ENCODE data around the gene AMOTL1.
"Not testable (repeated sequence)": the region's sequence is repeated elsewhere in the genome, so short reads cannot be mapped to it uniquely, and the experiment has no call there.

The AMOTL1 gene

GRCh38 chr11:94876645-94877442, 108.7 kb downstream of the AMOTL1 start:
- DNase-seq (ENCODE audit: low read depth in 4 of 4, low spot score in 1 of 4): peak; percentile 4 to 62 (median 27)

DNA sequence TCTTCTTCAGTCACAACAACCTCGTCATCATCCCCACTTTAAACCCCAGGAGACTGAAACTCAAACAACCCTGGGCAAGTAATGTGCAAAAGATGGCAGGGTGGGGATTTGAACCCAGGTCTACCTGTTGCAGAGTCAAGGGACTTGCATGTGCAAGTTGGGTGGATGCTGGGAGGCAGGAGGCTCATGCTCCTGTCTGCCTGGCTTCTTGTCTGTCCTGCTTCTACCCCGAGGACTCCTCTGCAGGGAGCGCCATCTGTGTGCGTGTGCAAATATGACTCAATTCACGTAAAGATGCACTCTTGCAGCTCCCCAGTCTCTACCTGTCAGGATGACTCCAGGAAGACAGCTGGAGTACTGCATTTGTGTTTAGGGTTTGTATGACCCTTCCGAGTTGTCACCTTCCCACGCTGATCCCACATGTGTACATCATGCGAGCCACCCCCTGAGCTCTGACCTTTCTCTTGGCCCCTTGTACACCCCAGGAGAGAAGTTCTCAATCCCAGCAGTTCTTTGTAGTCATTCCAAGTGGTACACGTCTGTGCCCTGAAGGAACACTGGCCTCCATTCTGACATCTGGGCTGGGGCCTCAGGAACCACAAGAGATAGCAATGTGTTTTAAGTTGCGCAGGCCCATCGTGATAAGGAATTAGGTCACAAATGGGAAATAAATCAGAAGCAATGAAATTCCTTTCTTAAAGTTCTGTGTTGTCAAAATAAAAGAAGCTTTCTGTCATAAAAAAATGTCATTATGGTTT, 109.5 kb downstream of the AMOTL1 start:
- no peak for DNase-seq (ENCODE audit: low read depth in 4 of 4, low spot score in 1 of 4)

- DNase-seq (ENCODE audit: low read depth in 4 of 4, low spot score in 1 of 4): no peak
Measured at GRCh38 chr11:94879006-94879405, 110.8 kb downstream of the AMOTL1 start.

DNA sequence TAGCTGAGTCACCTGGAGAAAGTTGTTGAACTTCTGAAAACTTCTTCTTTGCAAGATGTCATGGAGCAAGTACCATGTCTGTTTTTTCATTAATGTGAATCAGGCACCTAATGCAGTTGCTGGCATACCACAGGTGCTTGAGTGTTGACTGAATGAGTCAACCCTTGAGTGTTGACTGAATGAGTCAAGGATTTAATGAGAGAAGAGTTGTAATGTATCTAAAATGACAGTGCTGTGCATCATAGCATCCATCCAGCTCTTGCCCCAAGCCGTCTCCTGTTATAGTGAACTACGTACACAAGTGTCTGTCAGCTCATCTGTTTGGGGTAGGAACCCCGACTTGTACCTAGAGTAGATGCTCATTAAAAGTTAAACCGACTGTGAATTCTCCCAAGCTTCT, 112.1 kb downstream of the AMOTL1 start:
- no peak for DNase-seq (ENCODE audit: low read depth in 4 of 4, low spot score in 1 of 4)

GRCh38 chr11:94882931-94883330, 114.8 kb downstream of the AMOTL1 start:
- no peak for DNase-seq (ENCODE audit: low read depth in 4 of 4, low spot score in 1 of 4)

GRCh38 chr11:94883878-94884277, 115.7 kb downstream of the AMOTL1 start:
- DNase-seq (ENCODE audit: low read depth in 4 of 4, low spot score in 1 of 4): no peak

DNA sequence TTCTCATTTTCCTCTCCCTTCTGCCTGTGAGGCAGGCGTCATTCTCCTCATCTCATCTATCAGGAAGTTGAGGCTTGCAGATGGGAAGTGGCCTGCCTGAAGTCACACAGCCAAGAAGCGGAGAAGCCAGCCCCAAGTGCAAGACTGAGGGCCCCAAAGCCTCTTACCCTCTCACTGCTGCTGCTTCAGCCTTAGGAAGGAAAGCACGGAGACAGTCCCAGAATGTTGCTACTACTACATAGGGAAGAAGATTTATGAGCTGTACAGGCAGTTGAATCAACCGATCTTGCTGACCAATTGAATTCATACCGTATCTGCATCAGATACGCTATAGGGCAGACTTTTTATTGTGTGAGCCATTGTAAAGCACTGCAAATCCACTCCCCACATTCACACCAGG, 116.2 kb downstream of the AMOTL1 start:
- no peak for DNase-seq (ENCODE audit: low read depth in 4 of 4, low spot score in 1 of 4)

GRCh38 chr11:94885133-94885532, 117.0 kb downstream of the AMOTL1 start:
- no peak for DNase-seq (ENCODE audit: low read depth in 4 of 4, low spot score in 1 of 4)

- no peak for DNase-seq (ENCODE audit: low read depth in 4 of 4, low spot score in 1 of 4)
Measured at GRCh38 chr11:94885581-94885980, 117.4 kb downstream of the AMOTL1 start.

GRCh38 chr11:94888204-94888603, 120.0 kb downstream of the AMOTL1 start:
- DNase-seq (ENCODE audit: low read depth in 4 of 4, low spot score in 1 of 4): no peak

DNA sequence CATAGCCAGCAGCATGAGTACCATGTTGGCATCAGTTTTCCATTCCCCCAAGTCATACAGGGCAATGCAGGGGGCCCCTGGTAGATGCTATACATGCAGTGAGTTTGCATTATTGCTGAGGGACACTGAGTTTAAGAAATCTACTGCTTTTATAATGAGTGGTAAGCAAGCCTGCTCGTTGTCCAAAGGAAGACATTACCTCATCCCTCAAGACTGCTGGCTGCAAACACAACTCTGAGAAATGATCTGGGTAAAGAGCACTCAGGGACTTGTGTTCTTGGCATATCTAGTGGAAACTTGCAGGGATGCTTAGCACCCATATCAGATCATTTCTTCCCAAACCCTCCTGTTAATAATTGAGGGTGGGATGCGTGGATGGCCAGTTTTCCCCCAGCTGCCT, 127.3 kb downstream of the AMOTL1 start:
- DNase-seq (ENCODE audit: low read depth in 4 of 4, low spot score in 1 of 4): no peak

DNA sequence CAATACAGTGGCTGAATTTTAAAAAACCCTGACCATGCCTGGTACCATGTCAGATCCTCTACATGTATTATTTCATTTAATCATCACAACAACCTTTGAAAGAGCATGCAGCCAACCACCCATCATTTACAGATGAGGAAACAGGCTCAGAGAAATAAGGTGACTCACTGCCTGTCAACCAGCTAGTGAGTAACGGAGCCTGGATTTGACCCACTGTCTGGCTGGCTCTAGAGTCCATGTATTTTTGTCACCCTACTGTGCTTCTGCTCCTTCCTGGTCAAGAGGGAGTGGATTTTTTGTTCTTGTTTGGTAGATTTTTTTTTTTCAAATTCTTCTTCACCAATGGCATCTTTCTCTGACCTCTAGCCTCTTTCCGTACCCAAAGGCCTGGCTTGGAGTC, 127.8 kb downstream of the AMOTL1 start:
- no peak for DNase-seq (ENCODE audit: low read depth in 4 of 4, low spot score in 1 of 4)

DNA sequence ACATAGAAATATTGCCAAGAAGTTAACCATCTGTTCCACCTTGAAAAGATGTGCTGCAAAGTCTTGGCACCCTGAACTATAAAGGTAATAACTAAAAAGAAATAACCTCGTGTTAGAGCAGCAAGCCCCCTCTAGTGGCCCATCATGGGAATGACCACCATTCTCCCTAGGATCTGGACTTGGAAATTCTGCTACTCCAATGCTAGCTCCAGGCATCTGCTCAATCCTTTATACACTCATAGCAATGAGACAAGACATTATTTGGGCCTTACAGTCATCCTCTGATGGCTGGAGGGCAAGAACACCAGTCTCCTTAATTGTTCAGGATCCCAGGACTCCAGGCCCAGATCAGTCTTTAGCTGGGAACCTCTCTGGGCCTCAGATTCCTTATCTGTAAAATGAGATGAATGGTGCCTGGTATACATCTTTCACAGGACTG, 129.2 kb downstream of the AMOTL1 start:
- DNase-seq (ENCODE audit: low read depth in 4 of 4, low spot score in 1 of 4): peak in 3 of 4 experiments; percentile 16 to 27 (median 25)

GRCh38 chr11:94907226-94907625, 139.1 kb downstream of the AMOTL1 start:
- no peak for DNase-seq (ENCODE audit: low read depth in 4 of 4, low spot score in 1 of 4)

DNA sequence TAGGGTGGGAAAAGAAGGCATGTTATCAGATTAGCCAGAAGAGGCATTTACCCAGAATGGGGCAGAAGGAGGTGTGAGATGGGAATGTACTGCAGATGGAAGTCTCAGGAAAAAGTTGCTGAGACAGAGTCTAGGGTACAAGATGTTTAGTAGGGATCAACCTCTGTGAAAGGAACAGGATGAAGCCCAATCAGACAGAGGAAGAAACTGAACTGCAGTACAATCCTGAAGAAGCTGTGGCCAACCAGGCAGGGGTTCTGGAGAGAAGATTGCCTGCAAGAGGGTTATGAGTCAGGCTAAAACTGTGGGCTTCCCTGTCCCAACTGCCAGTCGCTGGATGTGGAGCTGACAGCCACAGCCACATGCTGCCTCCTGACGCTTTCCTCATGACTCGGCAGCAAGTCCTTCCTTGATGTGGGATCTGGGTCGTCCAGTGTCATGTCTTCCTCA, 141.2 kb downstream of the AMOTL1 start:
- no peak for DNase-seq (ENCODE audit: low read depth in 4 of 4, low spot score in 1 of 4)

DNA sequence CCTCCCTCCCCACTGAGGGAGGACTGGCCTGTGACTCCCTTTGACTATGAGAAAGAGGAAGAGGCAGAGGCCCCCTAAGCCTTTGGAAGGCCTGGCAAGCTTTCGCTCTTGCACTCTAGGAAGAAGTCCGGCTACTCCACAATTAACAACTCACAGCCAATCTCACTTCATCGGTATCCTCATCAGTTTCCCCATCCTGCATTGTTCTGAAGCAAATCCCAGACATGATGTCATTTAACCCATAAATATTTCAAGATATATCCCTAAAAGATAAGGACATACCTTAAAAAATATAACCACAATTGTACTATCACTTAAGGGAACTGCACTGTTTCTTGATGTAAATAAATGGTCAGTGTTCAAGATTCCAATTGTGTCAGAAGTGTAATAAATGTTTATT, 142.1 kb downstream of the AMOTL1 start:
- DNase-seq (ENCODE audit: low read depth in 4 of 4, low spot score in 1 of 4): no peak

- DNase-seq (ENCODE audit: low read depth in 4 of 4, low spot score in 1 of 4): no peak
Measured at GRCh38 chr11:94910779-94911178, 142.6 kb downstream of the AMOTL1 start.

GRCh38 chr11:94912806-94913205, 144.7 kb downstream of the AMOTL1 start:
- DNase-seq (ENCODE audit: low read depth in 4 of 4, low spot score in 1 of 4): no peak

- DNase-seq (ENCODE audit: low read depth in 4 of 4, low spot score in 1 of 4): not testable (repeated sequence)
Measured at GRCh38 chr11:94913718-94914394, 145.7 kb downstream of the AMOTL1 start.

GRCh38 chr11:94920311-94920710, 152.2 kb downstream of the AMOTL1 start:
- no peak for DNase-seq (ENCODE audit: low read depth in 4 of 4, low spot score in 1 of 4)

GRCh38 chr11:94922321-94923003, 154.3 kb downstream of the AMOTL1 start:
- DNase-seq (ENCODE audit: low read depth in 4 of 4, low spot score in 1 of 4): no peak
